ENCODE measurements around the gene KIAA1671. TPM values are rescaled to one million over a fixed set of nuclear protein-coding genes. Genes with fewer than 3 reads are reported as not detected.

Gene KIAA1671
- total and polyA plus RNA-seq, 2 of the 13 experiments (the other 11 are each of a cell fraction or from before 2014, with no cell fraction given), result 13.5 to 13.6 TPM

GRCh38 chr22:24952837-24953383 lies 394 bp downstream of the KIAA1671 start (continued):
- no peak; the same call in 1 of the 2 replicates for TF ChIP-seq ZNF687 (CRISPR knock-in tag; IDR thresholded peaks at IDR 0.05)
- TF ChIP-seq ZNF263 (CRISPR knock-in tag; IDR thresholded peaks at IDR 0.05), result peak; percentile 38; the same call in 1 of the 2 replicates
- TF ChIP-seq SOX13 (IDR thresholded peaks at IDR 0.05), result no peak
- peak in 1 of 2 experiments; percentile 4; a peak in 1 of 4 replicates for TF ChIP-seq SOX13 (CRISPR knock-in tag; conservative IDR thresholded peaks at IDR 0.05 in 1 of 2, IDR thresholded peaks at IDR 0.05 in 1 of 2)
- TF ChIP-seq ZNF772 (CRISPR knock-in tag; IDR thresholded peaks at IDR 0.05), result peak; percentile 68; the same call in 1 of the 2 replicates
- TF ChIP-seq GABPB1 (CRISPR knock-in tag; IDR thresholded peaks at IDR 0.05), result 0 out of 2 replicates have a peak, but pooled peaks have one; percentile 57
- no peak for TF ChIP-seq FOSL1 (CRISPR knock-in tag; IDR thresholded peaks at IDR 0.05; ENCODE audit: borderline replicate concordance)
- peak; percentile 20; the same call in 1 of the 2 replicates for TF ChIP-seq ZNF546 (CRISPR knock-in tag; conservative IDR thresholded peaks at IDR 0.05)
- TF ChIP-seq BHLHE40 (IDR thresholded peaks at IDR 0.05; ENCODE audit: low read length), result peak; percentile 84; the same call in 1 of the 2 replicates
- TF ChIP-seq ZBTB34 (CRISPR knock-in tag; IDR thresholded peaks at IDR 0.05), result no peak
- TF ChIP-seq HNF1B (CRISPR knock-in tag; IDR thresholded peaks at IDR 0.05), result no peak
- no peak for TF ChIP-seq ZFP37 (CRISPR knock-in tag; IDR thresholded peaks at IDR 0.05; ENCODE audit: borderline replicate concordance)
- 0 out of 2 replicates have a peak, but pooled peaks have one; percentile 50 for TF ChIP-seq ZSCAN12 (CRISPR knock-in tag; IDR thresholded peaks at IDR 0.05)
- TF ChIP-seq HNRNPL (IDR thresholded peaks at IDR 0.05; ENCODE audit: low read depth, low read length), result 0 out of 2 replicates have a peak, but pooled peaks have one; percentile 49
- no peak for TF ChIP-seq CHD4 (IDR thresholded peaks at IDR 0.05; ENCODE audit: borderline replicate concordance, low read length)
- TF ChIP-seq NKX3-1 (CRISPR knock-in tag; IDR thresholded peaks at IDR 0.05), result peak; percentile 74; the same call in 1 of the 2 replicates
- no peak for TF ChIP-seq RELA (CRISPR knock-in tag; IDR thresholded peaks at IDR 0.05)
- no peak for TF ChIP-seq ATAD3A (CRISPR knock-in tag; IDR thresholded peaks at IDR 0.05)
- TF ChIP-seq MIER2 (CRISPR knock-in tag; IDR thresholded peaks at IDR 0.05), result no peak
